ENCODE results near the gene PDGFA. TPM values are rescaled to one million over a fixed set of nuclear protein-coding genes. Genes with fewer than 3 reads are reported as not detected.
A peak's percentile ranks its signal among the peaks of the same experiment; 100 is the strongest.

The PDGFA gene
- total and polyA plus RNA-seq, 4 donors = 21.8 to 40.6 (median 25.6) TPM

DNA sequence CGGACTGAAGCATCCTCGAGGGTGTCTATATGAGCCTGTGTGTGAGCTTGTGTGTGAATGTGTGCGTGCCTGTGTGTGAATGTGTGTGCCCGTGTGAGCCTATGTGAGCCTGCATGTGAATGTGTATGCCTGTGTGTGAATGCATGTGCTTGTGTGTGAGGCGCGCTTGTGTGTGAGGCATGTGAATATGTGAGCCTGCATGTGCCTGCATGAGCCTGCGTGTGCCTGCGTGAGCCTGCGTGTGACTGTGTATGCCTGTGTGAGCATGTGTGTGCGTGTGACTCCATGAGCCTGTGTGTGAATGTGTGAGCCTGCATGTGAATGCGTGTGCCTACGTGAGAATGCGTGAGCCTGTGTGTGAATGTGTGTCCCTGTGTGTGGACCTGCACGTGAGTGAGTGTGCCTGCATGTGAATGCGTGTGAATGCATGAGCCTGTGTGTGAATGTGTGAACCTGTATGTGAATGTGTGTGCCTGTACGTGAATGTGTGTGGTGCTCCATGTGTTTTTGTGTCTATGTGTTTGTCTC lies 33.4 kb downstream of the PDGFA start:
- H3K36me3 ChIP-seq (ENCODE audit: control insufficient read depth in 4 of 4, insufficient read depth in 4 of 4, low read length in 4 of 4) = no peaks in the 10 kb centered on the region
- ATAC-seq (ENCODE audit: insufficient read depth, low FRiP score) = no peak
- no peak overlapping the region for H3K4me3 ChIP-seq
- H3K9me3 ChIP-seq (ENCODE audit: control insufficient read depth in 4 of 4, insufficient read depth in 3 of 4, low read length in 3 of 4) = no peaks in the 10 kb centered on the region
- H3K4me1 ChIP-seq (ENCODE audit: control insufficient read depth in 5 of 5, insufficient read depth in 5 of 5, low read length in 5 of 5) = peaks cover 0 to 24% (median 3%) of the 10 kb centered on the region in 5 donors
- H3K9ac ChIP-seq (ENCODE audit: insufficient read depth in 1 of 2, low read length in 2 of 2) = no peak overlapping the region
- WGBS, 2 donors = 87 to 91% methylated on average over 16 of the region's 16 CpGs
- DNase-seq = no peak
- no peak overlapping the region for H3K27ac ChIP-seq (ENCODE audit: low read depth in 1 of 2, low read length in 1 of 2)
- H3K27me3 ChIP-seq (ENCODE audit: control insufficient read depth in 3 of 3, insufficient read depth in 3 of 3, low read length in 2 of 3) = no peaks in the 10 kb centered on the region
- TF ChIP-seq, protein P1, sequence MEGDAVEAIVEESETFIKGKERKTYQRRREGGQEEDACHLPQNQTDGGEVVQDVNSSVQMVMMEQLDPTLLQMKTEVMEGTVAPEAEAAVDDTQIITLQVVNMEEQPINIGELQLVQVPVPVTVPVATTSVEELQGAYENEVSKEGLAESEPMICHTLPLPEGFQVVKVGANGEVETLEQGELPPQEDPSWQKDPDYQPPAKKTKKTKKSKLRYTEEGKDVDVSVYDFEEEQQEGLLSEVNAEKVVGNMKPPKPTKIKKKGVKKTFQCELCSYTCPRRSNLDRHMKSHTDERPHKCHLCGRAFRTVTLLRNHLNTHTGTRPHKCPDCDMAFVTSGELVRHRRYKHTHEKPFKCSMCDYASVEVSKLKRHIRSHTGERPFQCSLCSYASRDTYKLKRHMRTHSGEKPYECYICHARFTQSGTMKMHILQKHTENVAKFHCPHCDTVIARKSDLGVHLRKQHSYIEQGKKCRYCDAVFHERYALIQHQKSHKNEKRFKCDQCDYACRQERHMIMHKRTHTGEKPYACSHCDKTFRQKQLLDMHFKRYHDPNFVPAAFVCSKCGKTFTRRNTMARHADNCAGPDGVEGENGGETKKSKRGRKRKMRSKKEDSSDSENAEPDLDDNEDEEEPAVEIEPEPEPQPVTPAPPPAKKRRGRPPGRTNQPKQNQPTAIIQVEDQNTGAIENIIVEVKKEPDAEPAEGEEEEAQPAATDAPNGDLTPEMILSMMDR (IDR thresholded peaks at IDR 0.05; ENCODE audit: control extremely low read depth, extremely low read depth) = no peak

DNA sequence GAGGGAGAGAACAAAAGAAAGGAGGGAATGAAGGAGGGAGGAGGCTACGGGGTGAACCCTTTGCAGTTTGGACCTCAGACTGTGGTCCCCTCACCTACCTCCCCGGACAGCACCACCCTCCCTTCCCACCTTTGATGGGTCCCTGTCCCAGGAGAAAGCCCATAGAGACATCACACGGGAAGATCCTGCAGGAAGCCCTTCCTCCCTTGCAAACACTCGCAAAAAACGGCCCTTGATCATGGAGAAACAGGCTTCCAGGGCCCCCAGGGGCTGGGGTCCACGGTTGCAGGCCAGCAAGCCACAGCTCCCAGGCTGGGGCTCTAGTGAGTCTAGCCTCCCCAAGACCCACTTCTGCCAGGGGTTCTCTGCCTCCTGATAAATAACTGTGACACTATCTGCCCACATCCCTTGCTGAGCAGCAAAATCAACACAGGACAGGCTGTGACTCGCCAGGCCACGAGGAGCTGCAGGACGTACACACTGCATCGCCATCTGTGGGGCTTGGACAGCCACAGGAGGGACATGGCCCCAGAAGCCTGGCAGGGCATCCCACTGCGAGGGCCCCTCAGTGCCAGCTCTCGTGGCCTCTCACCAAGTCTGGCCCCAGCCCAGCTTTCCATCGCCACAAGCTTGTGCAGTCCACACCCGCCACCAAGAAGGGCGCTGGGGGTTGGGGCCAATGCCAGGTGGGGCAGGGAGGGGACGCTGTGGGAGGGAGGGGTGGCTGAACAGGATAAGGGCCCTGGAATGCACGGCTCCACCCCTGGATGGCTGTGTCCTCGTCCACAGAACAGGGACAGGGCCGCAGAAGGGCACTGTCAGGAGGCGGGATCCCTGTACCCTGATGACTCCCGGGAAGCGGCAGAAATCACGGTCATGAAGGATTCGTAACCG lies 34.2 kb downstream of the PDGFA start:
- DNase-seq (no peak), ATAC-seq (ENCODE audit: insufficient read depth, low FRiP score) (peak; percentile 24)
- Histone ChIP-seq H3K9me3 (ENCODE audit: control insufficient read depth in 4 of 4, insufficient read depth in 3 of 4, low read length in 3 of 4) (no peaks in the 10 kb centered on the region), H3K4me1 (ENCODE audit: control insufficient read depth in 5 of 5, insufficient read depth in 5 of 5, low read length in 5 of 5) (peaks cover 0 to 24% (median 4%) of the 10 kb centered on the region in 5 donors), H3K27ac (ENCODE audit: low read depth in 1 of 2, low read length in 1 of 2) (no peak overlapping the region), H3K27me3 (ENCODE audit: control insufficient read depth in 3 of 3, insufficient read depth in 3 of 3, low read length in 2 of 3) (no peaks in the 10 kb centered on the region), H3K9ac (ENCODE audit: insufficient read depth in 1 of 2, low read length in 2 of 2) (no peak overlapping the region), H3K4me3 (no peak overlapping the region), H3K36me3 (ENCODE audit: control insufficient read depth in 4 of 4, insufficient read depth in 4 of 4, low read length in 4 of 4) (no peaks in the 10 kb centered on the region)
- TF ChIP-seq, protein P1 (IDR thresholded peaks at IDR 0.05; ENCODE audit: control extremely low read depth, extremely low read depth) = no peak
- 60 to 74% methylated on average over 24 to 25 of the region's 25 CpGs for WGBS, 2 donors

DNA sequence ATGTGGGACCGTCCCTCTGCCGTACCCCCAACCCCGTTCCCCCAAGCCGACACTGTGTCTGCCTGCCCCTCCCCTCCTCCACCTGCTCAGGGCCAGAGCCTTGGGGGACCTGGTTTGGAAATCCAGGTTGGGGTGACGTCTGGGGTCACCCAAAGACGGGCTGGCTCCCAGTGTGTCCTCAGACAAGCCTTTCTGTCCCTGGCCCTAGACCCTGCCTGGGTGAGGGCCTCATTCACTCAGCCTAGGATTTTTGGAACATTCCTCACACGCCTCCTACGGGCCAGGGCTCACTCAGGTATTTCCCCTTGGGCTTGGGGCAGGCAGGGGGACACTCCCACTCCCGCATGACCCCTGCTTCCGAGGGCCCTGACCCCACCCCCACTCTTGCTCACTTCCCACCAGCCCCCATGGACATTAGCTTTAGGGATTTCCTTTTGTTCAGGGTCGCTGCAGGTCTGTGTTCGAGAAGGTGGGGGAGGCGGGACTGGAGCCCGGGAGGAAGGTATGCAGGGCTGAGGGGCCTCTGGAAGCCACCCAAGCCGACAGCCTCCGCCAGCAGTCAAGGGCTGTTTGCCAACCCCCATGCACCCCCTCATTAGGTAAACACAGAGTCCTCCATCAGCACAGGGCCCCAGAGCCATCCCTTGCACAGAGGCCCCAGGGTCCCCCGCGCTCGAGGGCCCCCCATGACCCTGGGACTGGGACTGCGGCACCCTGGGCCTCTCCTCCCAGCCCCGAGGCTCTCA lies 35.1 kb downstream of the PDGFA start:
- WGBS, 2 donors = 62 to 73% methylated on average over 21 of the region's 21 CpGs
- ATAC-seq (ENCODE audit: insufficient read depth, low FRiP score) (no peak), DNase-seq (peak; percentile 69 to 81 (median 78))
- Histone ChIP-seq H3K9ac (ENCODE audit: insufficient read depth in 1 of 2, low read length in 2 of 2) (no peak overlapping the region), H3K9me3 (ENCODE audit: control insufficient read depth in 4 of 4, insufficient read depth in 3 of 4, low read length in 3 of 4) (no peaks in the 10 kb centered on the region), H3K36me3 (ENCODE audit: control insufficient read depth in 4 of 4, insufficient read depth in 4 of 4, low read length in 4 of 4) (no peaks in the 10 kb centered on the region), H3K27me3 (ENCODE audit: control insufficient read depth in 3 of 3, insufficient read depth in 3 of 3, low read length in 2 of 3) (no peaks in the 10 kb centered on the region), H3K27ac (ENCODE audit: low read depth in 1 of 2, low read length in 1 of 2) (no peak overlapping the region), H3K4me3 (no peak overlapping the region), H3K4me1 (ENCODE audit: control insufficient read depth in 5 of 5, insufficient read depth in 5 of 5, low read length in 5 of 5) (peaks cover 0 to 24% (median 4%) of the 10 kb centered on the region in 5 donors)
- TF ChIP-seq, protein P1 (IDR thresholded peaks at IDR 0.05; ENCODE audit: control extremely low read depth, extremely low read depth) = no peak
